Measurements from ENCODE around the gene ST7.

ST7 gene

DNA sequence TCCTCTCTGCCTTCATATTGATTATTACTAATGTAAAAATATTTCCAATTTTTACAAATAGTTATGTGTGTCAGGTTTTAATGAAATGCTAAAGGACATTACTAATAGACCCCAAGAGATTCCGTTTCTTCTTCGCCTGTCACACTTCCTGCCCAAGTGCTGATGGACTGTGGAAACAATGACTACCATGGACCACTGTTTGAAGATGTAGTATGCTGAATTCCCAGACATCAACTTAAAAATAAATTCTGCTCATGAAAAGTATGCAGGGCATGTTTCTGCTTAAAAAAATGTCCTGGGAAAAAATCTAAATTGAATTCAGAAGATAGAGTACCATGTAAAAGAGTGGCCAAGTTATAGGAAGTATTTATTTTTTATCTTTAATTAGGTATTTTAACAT, 52.1 kb downstream of the ST7 start:
- H3K27me3 Mint-ChIP-seq, result no peaks in the 10 kb centered on the region
- H3K4me3 Mint-ChIP-seq, result no peak overlapping the region
- peaks cover 52% of the 10 kb centered on the region for H3K4me1 Mint-ChIP-seq (ENCODE audit: low read depth)
- no peaks in the 10 kb centered on the region for H3K36me3 Mint-ChIP-seq (ENCODE audit: low read depth)
- no peaks in the 10 kb centered on the region for H3K9me3 Mint-ChIP-seq
- H3K27ac Mint-ChIP-seq, result no peak overlapping the region

DNA sequence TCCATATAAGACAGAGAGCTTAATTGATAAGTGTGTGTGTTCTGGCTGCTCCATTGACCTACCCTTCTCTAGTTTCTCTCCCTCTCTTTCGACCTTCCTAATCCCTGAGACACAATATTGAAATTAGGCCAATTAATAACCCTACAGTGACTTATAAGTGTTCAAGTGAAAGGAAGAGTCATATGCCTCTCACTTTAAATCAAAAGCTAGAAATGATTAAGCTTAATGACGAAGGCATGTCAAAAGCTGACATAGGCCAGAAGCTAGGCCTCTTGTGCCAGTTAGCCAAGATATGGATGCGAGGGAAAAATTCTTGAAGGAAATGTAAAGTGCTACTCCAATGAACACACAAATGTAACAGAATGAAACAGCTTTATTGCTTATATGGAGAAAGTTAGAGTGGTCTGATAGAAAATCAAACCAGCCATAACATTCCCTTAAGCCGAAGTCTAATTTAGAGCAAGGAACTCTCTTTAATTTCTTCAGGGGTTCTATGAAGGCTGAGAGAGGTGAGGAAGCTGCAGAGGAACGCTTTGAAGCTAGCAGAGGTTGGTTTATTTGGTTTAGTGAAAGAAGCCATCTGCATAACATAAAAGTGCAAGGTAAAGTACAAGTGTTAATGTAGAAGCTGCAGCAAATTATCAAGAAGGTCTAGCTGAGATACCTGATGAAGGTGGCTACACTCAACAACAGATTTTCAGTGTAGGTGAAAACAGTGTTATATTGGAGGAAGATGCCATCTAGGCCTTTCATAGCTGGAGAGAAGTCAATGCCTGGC, 53.8 kb downstream of the ST7 start:
- Mint-ChIP-seq H3K4me3 (no peak overlapping the region), H3K27ac (peak overlapping the region; percentile 57), H3K4me1 (ENCODE audit: low read depth) (peaks cover 69% of the 10 kb centered on the region), H3K27me3 (no peaks in the 10 kb centered on the region), H3K36me3 (ENCODE audit: low read depth) (no peaks in the 10 kb centered on the region), H3K9me3 (no peaks in the 10 kb centered on the region)

DNA sequence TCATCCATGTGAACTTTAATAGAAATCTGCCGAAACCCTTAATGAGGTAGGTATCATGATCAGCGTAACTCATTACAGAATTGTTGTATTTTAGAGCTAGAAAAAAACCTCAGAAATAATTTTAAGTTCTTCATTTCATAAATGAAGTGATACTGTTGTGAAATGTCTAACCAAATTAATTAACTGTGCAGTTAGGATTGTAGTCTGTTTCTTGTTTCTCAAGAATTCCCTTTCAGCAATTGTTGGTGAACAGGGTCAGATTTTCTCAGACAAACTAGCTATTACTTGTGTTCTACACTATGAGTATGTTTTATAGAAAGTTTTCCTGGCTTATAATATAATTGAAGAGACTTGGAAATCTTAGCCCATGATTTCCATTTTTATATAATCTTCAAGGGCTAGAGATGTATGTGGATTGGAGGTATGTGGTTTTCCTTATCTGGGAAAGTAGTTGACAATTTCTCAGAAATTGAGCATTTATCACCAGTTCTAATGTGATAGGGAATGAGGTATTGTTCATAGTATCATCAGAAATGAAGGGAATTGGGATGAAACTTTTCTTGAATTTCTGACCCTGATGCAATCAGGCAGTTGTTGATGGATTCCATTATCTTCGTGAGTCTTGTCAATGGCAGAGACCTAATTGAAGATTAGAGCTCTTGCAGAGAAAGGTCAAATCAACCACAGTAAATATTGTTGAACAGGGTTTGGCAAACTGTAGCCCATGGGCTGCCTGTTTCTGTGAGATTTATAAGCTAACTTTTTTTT, 55.0 kb downstream of the ST7 start:
- no peaks in the 10 kb centered on the region for H3K27me3 Mint-ChIP-seq
- H3K36me3 Mint-ChIP-seq (ENCODE audit: low read depth), result no peaks in the 10 kb centered on the region
- no peak overlapping the region for H3K4me3 Mint-ChIP-seq
- no peaks in the 10 kb centered on the region for H3K9me3 Mint-ChIP-seq
- no peak overlapping the region for H3K27ac Mint-ChIP-seq
- H3K4me1 Mint-ChIP-seq (ENCODE audit: low read depth), result peaks cover 77% of the 10 kb centered on the region

DNA sequence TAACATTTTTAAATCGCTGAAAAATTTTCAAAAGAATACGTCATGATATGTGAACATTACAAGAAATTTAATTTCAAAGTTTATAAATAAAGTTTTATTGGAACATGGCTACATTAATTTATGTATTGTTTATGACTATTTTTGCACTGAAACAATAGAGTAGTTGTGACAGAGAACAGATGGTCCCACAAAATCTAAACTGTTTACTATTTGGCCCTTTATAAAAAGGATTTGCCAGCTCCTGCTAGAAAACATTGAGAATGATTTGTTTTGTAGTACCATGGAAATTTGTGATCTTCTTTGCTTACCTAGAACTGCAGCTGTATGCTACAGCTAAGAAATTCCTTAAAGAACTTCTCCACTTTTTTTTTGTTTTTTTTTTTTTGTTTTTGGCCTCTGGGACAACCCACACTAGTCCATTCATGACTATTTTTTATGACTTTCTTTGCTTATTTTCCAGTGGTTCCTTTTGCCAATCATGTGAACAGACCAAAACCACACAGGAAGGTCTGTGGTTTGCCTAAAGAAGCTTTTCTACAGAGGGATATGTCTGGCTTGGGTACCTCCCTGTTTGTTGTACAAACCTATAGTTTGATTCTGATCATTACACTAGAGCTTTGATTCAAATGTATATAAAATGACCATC, 55.7 kb downstream of the ST7 start:
- Mint-ChIP-seq H3K36me3 (ENCODE audit: low read depth) (no peaks in the 10 kb centered on the region), H3K4me3 (peak overlapping the region; percentile 69), H3K9me3 (no peaks in the 10 kb centered on the region), H3K27me3 (no peaks in the 10 kb centered on the region), H3K4me1 (ENCODE audit: low read depth) (peaks cover 78% of the 10 kb centered on the region), H3K27ac (peak overlapping the region; percentile 92)

DNA sequence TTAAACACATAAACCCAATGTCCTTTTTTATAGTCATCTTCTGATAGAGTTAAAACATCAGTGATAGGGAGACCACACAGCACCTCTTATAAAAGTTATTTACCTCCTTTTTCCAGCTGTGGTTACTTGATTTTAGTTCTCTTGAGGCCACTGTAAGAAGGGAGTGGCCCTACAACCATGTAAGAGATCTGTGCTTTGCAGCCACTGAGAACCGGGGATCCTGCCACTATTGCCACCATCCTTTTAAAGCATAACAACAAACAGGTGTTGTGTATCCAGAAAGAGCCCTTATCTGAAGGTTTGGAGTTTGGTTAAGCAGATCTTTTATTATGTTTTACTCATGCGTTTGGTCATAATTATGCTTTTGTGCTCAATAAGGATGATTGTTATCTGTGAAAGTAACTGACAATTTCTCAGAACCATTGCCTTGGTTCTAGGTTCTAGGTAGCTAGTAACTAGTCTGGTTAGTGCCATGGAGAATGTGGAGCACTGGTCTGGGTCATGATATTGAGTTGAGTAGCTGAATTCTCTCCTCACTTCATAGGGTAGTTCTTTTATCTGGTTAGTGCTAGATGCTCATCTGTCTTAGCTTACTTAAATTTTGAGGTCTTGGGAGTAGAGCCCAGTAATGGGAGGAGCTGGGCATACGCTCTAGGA, 56.5 kb downstream of the ST7 start:
- no peaks in the 10 kb centered on the region for H3K27me3 Mint-ChIP-seq
- H3K27ac Mint-ChIP-seq, result peak overlapping the region; percentile 82
- peaks cover 86% of the 10 kb centered on the region for H3K4me1 Mint-ChIP-seq (ENCODE audit: low read depth)
- H3K36me3 Mint-ChIP-seq (ENCODE audit: low read depth), result no peaks in the 10 kb centered on the region
- H3K9me3 Mint-ChIP-seq, result no peaks in the 10 kb centered on the region
- peak overlapping the region; percentile 69 for H3K4me3 Mint-ChIP-seq

DNA sequence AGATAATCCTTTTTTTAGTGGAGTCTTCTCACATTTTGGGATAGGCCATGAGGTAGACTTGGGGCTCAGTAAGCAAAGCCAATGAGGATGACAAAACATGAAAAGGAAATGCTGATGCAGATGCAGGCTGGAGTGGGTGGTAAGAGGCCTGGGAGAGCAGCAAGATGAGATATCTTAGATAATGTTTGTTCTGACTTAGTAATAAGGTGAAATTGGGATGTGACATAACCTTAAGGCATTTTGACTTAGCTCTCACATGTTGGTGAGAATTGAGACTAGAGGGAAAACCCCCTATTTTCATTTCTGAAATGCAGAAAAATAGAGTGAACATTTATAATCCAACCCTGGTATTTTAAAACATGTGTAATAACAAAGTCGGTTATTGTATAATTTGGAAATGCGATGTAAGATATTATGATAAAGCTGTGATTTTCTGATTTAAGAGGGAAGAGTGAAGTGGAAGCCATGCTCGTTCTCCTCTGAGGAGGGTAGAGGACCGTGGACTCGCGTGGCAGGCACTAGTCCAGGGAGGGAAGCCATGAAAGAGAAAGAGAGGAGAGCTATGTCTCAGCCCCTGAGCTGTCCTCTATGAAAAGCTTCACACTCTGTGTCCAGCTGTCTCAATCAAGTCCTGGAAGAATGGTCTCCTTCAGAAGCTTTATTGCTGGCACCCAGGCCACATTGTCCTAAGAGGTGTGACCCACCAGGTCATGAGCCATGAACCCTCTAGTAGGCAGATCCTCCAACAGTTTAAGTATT, 57.3 kb downstream of the ST7 start:
- Mint-ChIP-seq H3K27ac (peak overlapping the region; percentile 82), H3K4me1 (ENCODE audit: low read depth) (peaks cover 90% of the 10 kb centered on the region), H3K36me3 (ENCODE audit: low read depth) (no peaks in the 10 kb centered on the region), H3K4me3 (peak overlapping the region; percentile 69), H3K9me3 (no peaks in the 10 kb centered on the region), H3K27me3 (no peaks in the 10 kb centered on the region)

DNA sequence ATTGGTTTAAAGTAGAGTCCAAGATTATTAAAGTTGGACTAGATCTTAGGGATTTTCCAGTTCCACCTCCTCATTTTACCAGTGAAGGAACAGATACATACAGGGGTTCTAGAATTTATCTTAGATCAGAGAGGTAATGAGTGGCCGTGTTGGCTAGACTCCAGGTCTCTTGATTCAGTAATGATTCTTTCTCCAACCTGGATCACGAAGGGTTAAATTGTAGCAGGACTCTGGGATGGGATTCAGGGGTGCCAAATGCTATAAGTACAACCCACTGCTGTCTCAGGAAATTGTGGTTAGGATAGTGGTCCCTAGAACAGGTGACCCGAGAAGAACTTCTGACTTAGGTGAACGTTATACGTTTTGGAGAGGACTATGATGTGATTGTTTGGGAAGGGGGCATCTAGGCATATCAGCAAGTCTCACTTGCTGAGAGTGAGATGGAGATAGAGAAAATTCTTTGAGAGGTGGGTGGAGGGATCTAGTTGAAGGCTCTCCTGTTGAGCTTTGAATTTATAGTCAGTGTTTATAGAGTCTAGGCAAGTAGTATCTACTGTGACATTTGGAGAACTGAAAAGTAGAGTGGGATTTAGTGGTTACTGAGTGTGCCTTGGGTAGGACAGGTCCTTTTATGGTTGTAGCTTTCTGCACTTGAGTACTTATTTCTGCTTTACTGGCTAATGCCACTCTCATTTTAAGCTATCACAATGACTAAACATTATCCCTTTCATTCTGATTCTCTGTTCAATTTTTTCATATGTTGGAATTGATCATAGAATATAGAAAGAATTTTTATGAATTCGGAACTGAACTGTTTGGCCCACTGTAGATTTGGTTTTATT, 58.3 kb downstream of the ST7 start:
- Mint-ChIP-seq H3K36me3 (ENCODE audit: low read depth) (no peaks in the 10 kb centered on the region), H3K4me1 (ENCODE audit: low read depth) (peaks cover 88% of the 10 kb centered on the region)

DNA sequence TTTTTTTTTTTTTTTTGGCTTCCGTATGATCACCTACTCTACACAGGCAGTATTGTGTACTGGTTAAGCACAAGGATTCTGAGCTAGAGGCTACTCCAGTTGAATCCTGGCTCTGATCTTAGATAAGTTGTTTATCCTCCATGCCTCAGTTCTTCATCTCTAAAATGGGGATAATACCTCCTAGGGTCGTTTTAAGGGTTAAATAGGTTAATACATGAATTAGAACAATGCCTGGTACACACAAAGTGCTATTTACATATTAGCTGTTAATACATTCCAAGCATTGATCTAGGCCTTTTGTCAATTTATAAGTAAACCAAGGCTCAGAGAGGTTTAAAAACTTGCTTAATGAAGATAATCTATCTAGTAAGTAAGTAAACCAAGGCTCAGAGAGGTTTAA, 59.0 kb downstream of the ST7 start:
- Mint-ChIP-seq H3K27me3 (no peaks in the 10 kb centered on the region), H3K4me3 (no peak overlapping the region), H3K27ac (peak overlapping the region; percentile 82), H3K36me3 (ENCODE audit: low read depth) (no peaks in the 10 kb centered on the region), H3K4me1 (ENCODE audit: low read depth) (peaks cover 88% of the 10 kb centered on the region), H3K9me3 (no peaks in the 10 kb centered on the region)

More for the DNA sequence above, 58.3 kb downstream of the ST7 start:
- peak overlapping the region; percentile 55 for H3K4me3 Mint-ChIP-seq
- H3K27ac Mint-ChIP-seq, result peak overlapping the region; percentile 82
- no peaks in the 10 kb centered on the region for H3K9me3 Mint-ChIP-seq
- H3K27me3 Mint-ChIP-seq, result no peaks in the 10 kb centered on the region

DNA sequence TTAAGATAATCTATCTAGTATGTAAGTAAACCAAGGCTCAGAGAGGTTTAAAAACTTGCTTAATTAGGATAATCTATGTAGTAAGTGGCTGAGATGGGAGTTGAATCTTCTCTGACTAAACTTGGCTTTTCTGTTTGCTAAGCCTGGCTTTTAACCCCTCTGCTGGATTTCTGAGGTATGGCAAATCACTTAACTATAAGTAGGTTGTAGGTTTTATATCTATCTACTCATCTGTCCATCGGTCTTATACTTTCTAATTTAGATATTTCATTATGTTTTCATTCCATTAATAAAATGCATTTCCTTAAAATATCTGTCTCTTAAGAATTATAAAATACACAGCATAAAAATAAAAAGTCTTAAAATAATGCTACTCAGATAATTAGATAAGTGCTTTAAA, 59.4 kb downstream of the ST7 start:
- Mint-ChIP-seq H3K27me3 (no peaks in the 10 kb centered on the region), H3K4me3 (no peak overlapping the region), H3K27ac (no peak overlapping the region), H3K4me1 (ENCODE audit: low read depth) (peaks cover 87% of the 10 kb centered on the region), H3K36me3 (ENCODE audit: low read depth) (no peaks in the 10 kb centered on the region), H3K9me3 (no peaks in the 10 kb centered on the region)

DNA sequence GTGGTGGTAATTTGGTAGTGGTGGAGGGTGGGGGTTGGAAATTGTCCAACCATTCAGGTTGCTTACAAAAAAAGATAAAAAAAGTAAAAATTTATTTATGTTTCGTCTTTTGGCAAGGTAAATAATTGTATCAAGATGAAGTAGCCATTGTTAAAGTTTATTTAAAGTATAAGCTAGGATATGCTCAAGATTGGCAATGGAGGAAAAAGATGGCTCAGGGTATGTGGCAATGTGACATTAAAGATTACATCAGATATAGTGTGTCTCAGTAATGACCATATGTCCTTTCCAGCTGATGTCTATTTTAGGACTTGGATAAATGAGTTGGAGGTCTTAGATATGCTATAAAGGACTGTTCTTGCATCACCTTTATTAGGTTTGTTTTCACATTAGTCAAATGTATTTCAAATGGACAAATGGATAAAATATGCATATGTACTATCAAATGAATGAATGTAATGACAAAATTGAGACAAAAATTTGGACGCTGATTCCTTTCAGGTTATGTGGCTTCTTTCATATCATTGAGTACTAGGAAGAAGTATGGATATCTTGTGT, 60.9 kb downstream of the ST7 start:
- H3K4me1 Mint-ChIP-seq (ENCODE audit: low read depth), result peaks cover 72% of the 10 kb centered on the region
- no peak overlapping the region for H3K4me3 Mint-ChIP-seq
- H3K27ac Mint-ChIP-seq, result no peak overlapping the region
- H3K36me3 Mint-ChIP-seq (ENCODE audit: low read depth), result no peaks in the 10 kb centered on the region
- no peaks in the 10 kb centered on the region for H3K27me3 Mint-ChIP-seq
- H3K9me3 Mint-ChIP-seq, result no peaks in the 10 kb centered on the region

DNA sequence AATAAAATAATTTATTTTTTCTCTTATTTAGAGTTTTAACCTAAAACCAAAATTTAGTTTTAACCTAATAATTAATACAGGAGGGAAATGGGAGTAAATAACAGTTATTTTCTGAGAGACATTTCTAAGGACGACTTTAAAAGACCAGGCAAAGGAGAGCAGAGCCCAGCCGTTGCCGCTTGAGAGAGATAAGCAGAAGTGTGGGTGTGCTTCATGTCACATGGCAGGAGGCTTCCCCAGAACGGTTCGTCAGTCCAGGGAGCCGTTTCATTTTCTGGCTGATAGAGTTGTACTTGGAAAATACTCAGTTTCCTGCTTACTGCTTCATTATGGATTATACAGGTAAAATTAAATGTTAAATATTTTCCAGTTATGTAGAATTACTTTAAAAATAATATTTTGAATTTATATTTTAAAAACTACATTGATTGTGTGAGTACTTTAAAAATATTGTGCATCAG, 61.4 kb downstream of the ST7 start:
- Mint-ChIP-seq H3K27me3 (no peaks in the 10 kb centered on the region), H3K4me3 (peak overlapping the region; percentile 9), H3K9me3 (no peaks in the 10 kb centered on the region), H3K27ac (no peak overlapping the region), H3K36me3 (ENCODE audit: low read depth) (no peaks in the 10 kb centered on the region), H3K4me1 (ENCODE audit: low read depth) (peaks cover 67% of the 10 kb centered on the region)

DNA sequence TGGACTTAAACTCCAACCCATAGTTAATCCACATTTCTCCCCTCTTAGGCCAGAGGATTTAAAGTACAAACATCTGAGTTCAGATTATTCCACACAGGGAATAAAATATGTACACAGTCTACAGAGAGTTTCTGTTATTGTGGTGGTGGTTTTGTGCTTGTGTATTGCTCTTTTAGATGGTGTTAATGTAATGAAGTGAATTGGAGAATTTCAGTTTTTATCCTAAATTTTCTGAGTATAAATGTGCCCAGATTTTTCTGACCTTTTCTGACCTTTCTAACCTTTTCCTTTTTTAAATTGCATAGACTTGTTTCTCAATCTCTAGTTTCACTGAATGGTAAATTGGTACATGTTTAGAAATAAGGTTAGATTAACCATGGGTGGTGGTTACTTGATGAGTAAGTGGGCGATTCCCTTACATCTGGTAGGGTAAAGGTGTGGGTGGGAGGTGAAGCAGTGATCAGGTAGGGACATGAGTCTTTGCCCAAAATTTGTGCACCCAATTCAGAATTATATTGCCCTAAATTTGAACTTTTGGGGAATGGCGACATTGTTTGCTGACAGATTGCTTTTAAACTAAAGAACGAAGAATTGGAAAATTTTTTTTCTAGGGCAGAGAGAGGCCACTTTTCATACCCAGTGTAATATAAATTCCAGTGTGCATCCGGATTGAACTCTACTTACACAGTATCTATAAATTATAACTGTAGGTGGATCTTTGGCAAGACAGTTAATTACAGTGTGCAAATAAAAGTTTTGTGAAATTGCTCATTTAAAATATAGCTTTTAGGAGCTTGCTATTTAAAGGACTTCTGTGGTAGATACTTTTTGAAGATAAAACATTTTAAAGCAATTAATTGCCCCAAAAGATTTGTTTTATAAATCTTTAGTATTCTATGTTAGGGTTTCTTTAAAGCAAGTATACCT, 62.2 kb downstream of the ST7 start:
- H3K4me3 Mint-ChIP-seq, result peak overlapping the region; percentile 65
- no peaks in the 10 kb centered on the region for H3K27me3 Mint-ChIP-seq
- peak overlapping the region; percentile 53 for H3K27ac Mint-ChIP-seq
- H3K9me3 Mint-ChIP-seq, result no peaks in the 10 kb centered on the region
- peaks cover 59% of the 10 kb centered on the region for H3K4me1 Mint-ChIP-seq (ENCODE audit: low read depth)
- no peaks in the 10 kb centered on the region for H3K36me3 Mint-ChIP-seq (ENCODE audit: low read depth)
